ENCODE results near the gene CD81. TPM values are rescaled to one million over a fixed set of nuclear protein-coding genes. Genes with fewer than 3 reads are reported as not detected.

The CD81 gene
- total RNA-seq, 1 experiment from 2014 or later, result 237 TPM

GRCh38 chr11:2382936-2383851, 6.1 kb downstream of the CD81 start (continued):
- TF ChIP-seq AR (CRISPR knock-in tag; IDR thresholded peaks at IDR 0.05) (no peak), FOXK1 (CRISPR knock-in tag; IDR thresholded peaks at IDR 0.05) (no peak)

GRCh38 chr11:2383852-2384804, 7.0 kb downstream of the CD81 start:
- DNase-seq (ENCODE audit: low spot score), result peak; percentile 63
- Mint-ChIP-seq H3K9me3 (no peaks in the 10 kb centered on the region), H3K4me3 (no peak overlapping the region), H3K27ac (0 out of 2 replicates have a peak overlapping the region, but pooled peaks have one; percentile 45), H3K27me3 (ENCODE audit: low read depth) (no peaks in the 10 kb centered on the region), H3K4me1 (peaks cover 15% of the 10 kb centered on the region; the same call in 1 of the 2 replicates), H3K36me3 (no peaks in the 10 kb centered on the region)
- POLR2A ChIA-PET, result interaction anchor here (0.6 kb wide), 1 partner anchor 16 kb away, joined by 4 read pairs; the partner anchor contains the start of gene TSSC4
- peak; percentile 70 for ATAC-seq
- CTCF ChIA-PET, result interaction anchor here (1.3 to 4.3 kb wide), 5 partner anchors 16 to 232 kb away, joined by 3 to 23 read pairs (median 7); partner anchors contain the start of gene TSSC4
- TF ChIP-seq ZNF423 (CRISPR knock-in tag; IDR thresholded peaks at IDR 0.05) (no peak), NR3C1 (CRISPR knock-in tag; conservative IDR thresholded peaks at IDR 0.05; ENCODE audit: low read depth) (no peak), ZBTB21 (CRISPR knock-in tag; IDR thresholded peaks at IDR 0.05; ENCODE audit: borderline replicate concordance) (no peak), ZNF263 (CRISPR knock-in tag; IDR thresholded peaks at IDR 0.05; ENCODE audit: low read depth) (no peak), E2F5 (CRISPR knock-in tag; IDR thresholded peaks at IDR 0.05) (no peak), GRHL2 (CRISPR knock-in tag; IDR thresholded peaks at IDR 0.05; ENCODE audit: insufficient replicate concordance, severe bottlenecking) (no peak), RELA (CRISPR knock-in tag; IDR thresholded peaks at IDR 0.05; ENCODE audit: borderline replicate concordance) (no peak), IRF1 (CRISPR knock-in tag; IDR thresholded peaks at IDR 0.05) (no peak), CBFB (CRISPR knock-in tag; IDR thresholded peaks at IDR 0.05; ENCODE audit: low read depth) (no peak), NFATC4 (CRISPR knock-in tag; IDR thresholded peaks at IDR 0.05) (no peak), ELF4 (CRISPR knock-in tag; IDR thresholded peaks at IDR 0.05; ENCODE audit: low read depth) (no peak), FOXK1 (CRISPR knock-in tag; IDR thresholded peaks at IDR 0.05) (no peak), EMX1 (CRISPR knock-in tag; IDR thresholded peaks at IDR 0.05) (no peak), NR1H2 (CRISPR knock-in tag; IDR thresholded peaks at IDR 0.05) (no peak), E2F1 (CRISPR knock-in tag; IDR thresholded peaks at IDR 0.05) (no peak), GTF2I (CRISPR knock-in tag; conservative IDR thresholded peaks at IDR 0.05) (no peak), FOXJ3 (CRISPR knock-in tag; IDR thresholded peaks at IDR 0.05; ENCODE audit: borderline replicate concordance) (no peak), IRF2 (CRISPR knock-in tag; IDR thresholded peaks at IDR 0.05; ENCODE audit: borderline replicate concordance, low read depth) (no peak)

Data from WTC11 (cell line).